ENCODE data around the gene TSSC4. TPM values are rescaled to one million over a fixed set of nuclear protein-coding genes. Genes with fewer than 3 reads are reported as not detected.

Gene TSSC4
- total and polyA plus RNA-seq, 2 of the 13 experiments (the other 11 are each of a cell fraction or from before 2014, with no cell fraction given), result 16.2 to 58.6 TPM

- no peak for ATAC-seq
- ChIA-PET CTCF (ENCODE audit: low intra/inter-chr PET ratio, low total read pairs) (no interaction called here), POLR2A (no interaction called here)
- Histone ChIP-seq H3K79me2 (ENCODE audit: insufficient read depth, low read length) (no peaks in the 10 kb centered on the region), H3K4me2 (ENCODE audit: low read depth, low read length) (no peak overlapping the region), H3K9me3 (ENCODE audit: low read length) (no peaks in the 10 kb centered on the region), H3K9ac (ENCODE audit: insufficient read depth, low read depth, low read length) (no peak overlapping the region), H3K27me3 (ENCODE audit: control insufficient read depth in 1 of 2, insufficient read depth in 2 of 2, low read length in 2 of 2) (peaks cover 12 to 65% of the 10 kb centered on the region in 2 experiments; a peak in 4 of 5 replicates), H3K36me3 (replicated peaks in 1 of 2; ENCODE audit: control insufficient read depth in 1 of 2, insufficient read depth in 2 of 2, low read length in 2 of 2) (no peaks in the 10 kb centered on the region), H3K27ac (ENCODE audit: extremely low read length, insufficient read depth, low read length) (no peak overlapping the region), H2AFZ (ENCODE audit: low read length) (no peak overlapping the region), H3K4me1 (ENCODE audit: insufficient read depth, low read length) (no peaks in the 10 kb centered on the region), H3K4me3 (replicated peaks in 1 of 3; ENCODE audit: insufficient read depth in 1 of 3, low read depth in 2 of 3, low read length in 3 of 3) (no peak overlapping the region), H4K20me1 (ENCODE audit: insufficient read depth, low read length) (no peaks in the 10 kb centered on the region)
- DNase-seq (ENCODE audit: low spot score), result no peak
- TF ChIP-seq GLI4 (CRISPR knock-in tag; IDR thresholded peaks at IDR 0.05; ENCODE audit: borderline replicate concordance) (no peak), BHLHE40 (IDR thresholded peaks at IDR 0.05; ENCODE audit: low read length) (no peak), NFKBIZ (CRISPR knock-in tag; IDR thresholded peaks at IDR 0.05) (no peak), PRDM4 (CRISPR knock-in tag; IDR thresholded peaks at IDR 0.05; ENCODE audit: borderline replicate concordance) (no peak), SNAPC4 (CRISPR knock-in tag; IDR thresholded peaks at IDR 0.05) (no peak), NPAS2 (CRISPR knock-in tag; IDR thresholded peaks at IDR 0.05; ENCODE audit: borderline replicate concordance) (no peak), ZNF670 (CRISPR knock-in tag; IDR thresholded peaks at IDR 0.05; ENCODE audit: borderline replicate concordance) (no peak), ZNF589 (CRISPR knock-in tag; conservative IDR thresholded peaks at IDR 0.05) (no peak), ZNF564 (CRISPR knock-in tag; IDR thresholded peaks at IDR 0.05) (no peak), IKZF4 (CRISPR knock-in tag; IDR thresholded peaks at IDR 0.05; ENCODE audit: borderline replicate concordance, low read depth, not compliant biosample characterization) (no peak), ZFP90 (CRISPR knock-in tag; IDR thresholded peaks at IDR 0.05; ENCODE audit: borderline replicate concordance) (no peak), TEAD2 (CRISPR knock-in tag; IDR thresholded peaks at IDR 0.05) (no peak), ARHGAP35 (CRISPR knock-in tag; IDR thresholded peaks at IDR 0.05; ENCODE audit: borderline replicate concordance) (no peak), NR2C2 (CRISPR knock-in tag; IDR thresholded peaks at IDR 0.05; ENCODE audit: borderline replicate concordance) (no peak), TOPORS (CRISPR knock-in tag; IDR thresholded peaks at IDR 0.05) (no peak)
- 17% methylated on average over 7 of the region's 7 CpGs for WGBS (ENCODE audit: low lambda C conversion rate)
- intact Hi-C loops (cut with micrococcal nuclease; ENCODE audit: unreplicated experiment), result no loop called here
- no peak for FAIRE-seq
- in situ Hi-C loops (cut with HindIII; ENCODE audit: extremely low pct_ligation_motif_present, low pct_unique_long_range_greater_than_20kb), result no loop called here
- BruUV-seq (replicated peaks), result no TSS peak
Measured at GRCh38 chr11:2366733-2367132, 33.8 kb upstream of the TSSC4 start.

All from HepG2 (cell line).